Measurements from ENCODE around the gene CYB561A3. TPM values are rescaled to one million over a fixed set of nuclear protein-coding genes. Genes with fewer than 3 reads are reported as not detected.

Gene CYB561A3
- total and polyA plus RNA-seq, 2 of the 13 experiments (the other 11 are each of a cell fraction or from before 2014, with no cell fraction given): 11.4 to 14.9 TPM

GRCh38 chr11:61358566-61358965 is 3.1 kb downstream of the CYB561A3 start:
- Histone ChIP-seq H3K27me3 (ENCODE audit: control insufficient read depth in 1 of 2, insufficient read depth in 2 of 2, low read length in 2 of 2) (no peaks in the 10 kb centered on the region; a peak in 1 of 5 replicates), H3K4me3 (replicated peaks in 1 of 3; ENCODE audit: insufficient read depth in 1 of 3, low read depth in 2 of 3, low read length in 3 of 3) (no peak overlapping the region), H3K27ac (ENCODE audit: extremely low read length, insufficient read depth, low read length) (no peak overlapping the region), H3K9me3 (ENCODE audit: low read length) (no peaks in the 10 kb centered on the region), H3K36me3 (replicated peaks in 1 of 2; ENCODE audit: control insufficient read depth in 1 of 2, insufficient read depth in 2 of 2, low read length in 2 of 2) (no peaks in the 10 kb centered on the region; a peak in 1 of 5 replicates), H4K20me1 (ENCODE audit: insufficient read depth, low read length) (no peaks in the 10 kb centered on the region), H3K4me1 (ENCODE audit: insufficient read depth, low read length) (peaks cover 34% of the 10 kb centered on the region), H3K79me2 (ENCODE audit: insufficient read depth, low read length) (peaks cover 12% of the 10 kb centered on the region), H2AFZ (ENCODE audit: low read length) (no peak overlapping the region), H3K4me2 (ENCODE audit: low read depth, low read length) (no peak overlapping the region), H3K9ac (ENCODE audit: insufficient read depth, low read depth, low read length) (no peak overlapping the region)
- ChIA-PET CTCF (ENCODE audit: low intra/inter-chr PET ratio, low total read pairs) (no interaction called here), POLR2A (interaction anchor here (1.3 to 9.9 kb wide), 3 partner anchors 12 to 71 kb away, joined by 3 to 146 read pairs (median 9); partner anchors contain the start of genes CPSF7, DDB1, SDHAF2 and TKFC)
- WGBS (ENCODE audit: low lambda C conversion rate): 94% methylated on average over 10 of the region's 11 CpGs
- in situ Hi-C loops (cut with HindIII; ENCODE audit: extremely low pct_ligation_motif_present, low pct_unique_long_range_greater_than_20kb) (no loop called here), intact Hi-C loops (cut with micrococcal nuclease; ENCODE audit: unreplicated experiment) (no loop called here)
- FAIRE-seq (no peak), DNase-seq (ENCODE audit: low spot score) (no peak), ATAC-seq (no peak)
- no TSS peak for BruUV-seq (replicated peaks)
- TF ChIP-seq ZNF605 (CRISPR knock-in tag; IDR thresholded peaks at IDR 0.05): no peak
- no peak for TF ChIP-seq JUN (CRISPR knock-in tag; IDR thresholded peaks at IDR 0.05)
- TF ChIP-seq REPIN1 (CRISPR knock-in tag; IDR thresholded peaks at IDR 0.05; ENCODE audit: borderline replicate concordance, low read depth): no peak
- TF ChIP-seq ZNF3 (CRISPR knock-in tag; IDR thresholded peaks at IDR 0.05): no peak
- no peak for TF ChIP-seq TBX2 (CRISPR knock-in tag; IDR thresholded peaks at IDR 0.05; ENCODE audit: borderline replicate concordance)
- TF ChIP-seq ZSCAN5A (CRISPR knock-in tag; IDR thresholded peaks at IDR 0.05; ENCODE audit: borderline replicate concordance): no peak
- TF ChIP-seq ZBTB7A (CRISPR knock-in tag; IDR thresholded peaks at IDR 0.05): no peak
- TF ChIP-seq REL (CRISPR knock-in tag; conservative IDR thresholded peaks at IDR 0.05): no peak
- no peak for TF ChIP-seq ZNF512B (CRISPR knock-in tag; IDR thresholded peaks at IDR 0.05; ENCODE audit: borderline replicate concordance)
- TF ChIP-seq ZNF331 (CRISPR knock-in tag; IDR thresholded peaks at IDR 0.05): no peak
- no peak for TF ChIP-seq ATF2 (CRISPR knock-in tag; IDR thresholded peaks at IDR 0.05)
- TF ChIP-seq CREB3 (CRISPR knock-in tag; IDR thresholded peaks at IDR 0.05): no peak
- no peak for TF ChIP-seq MLX (CRISPR knock-in tag; IDR thresholded peaks at IDR 0.05)
- TF ChIP-seq RFXANK (CRISPR knock-in tag; IDR thresholded peaks at IDR 0.05): no peak

All from HepG2 (cell line).